ENCODE data around the gene MTCL1.

The MTCL1 gene

DNA sequence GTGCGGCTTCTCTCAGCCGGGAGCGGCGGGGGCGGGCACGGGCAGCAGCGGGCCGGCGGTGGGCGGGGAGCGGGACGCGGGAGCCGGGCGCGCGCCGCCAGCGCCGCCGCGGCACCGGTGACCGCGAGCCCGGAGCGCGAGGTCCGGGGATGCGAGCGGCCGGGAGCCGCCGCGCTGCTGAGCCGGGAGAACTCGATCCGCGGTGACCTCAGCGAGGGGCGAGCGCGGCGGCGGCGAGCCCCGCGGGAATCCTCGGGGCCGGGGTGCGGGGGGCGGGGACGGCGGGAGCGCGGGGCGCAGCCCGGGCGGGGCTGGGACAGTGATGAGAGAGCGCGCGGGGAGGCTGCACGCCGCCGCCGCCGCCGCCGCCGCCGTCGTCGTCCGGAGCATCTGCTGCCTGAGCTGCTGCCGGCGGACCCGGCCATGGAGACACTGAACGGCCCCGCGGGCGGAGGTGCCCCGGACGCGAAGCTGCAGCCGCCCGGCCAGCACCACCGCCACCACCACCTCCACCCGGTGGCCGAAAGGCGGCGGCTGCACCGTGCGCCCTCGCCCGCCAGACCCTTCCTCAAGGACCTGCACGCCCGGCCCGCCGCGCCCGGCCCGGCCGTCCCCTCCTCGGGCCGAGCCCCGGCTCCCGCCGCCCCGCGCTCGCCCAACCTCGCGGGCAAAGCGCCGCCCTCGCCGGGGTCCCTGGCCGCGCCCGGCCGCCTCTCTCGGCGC lies at the start of gene MTCL1:
TSS of gene MTCL1 (plus strand) at position 319 of the 723 bp plus-strand sequence. CDS start at position 424, 105 bp downstream.
- TF ChIP-seq BHLHE40 (IDR thresholded peaks at IDR 0.05; ENCODE audit: borderline replicate concordance): no peak
- no peak for TF ChIP-seq CTBP1 (IDR thresholded peaks at IDR 0.05; ENCODE audit: borderline replicate concordance)
- TF ChIP-seq LEF1 (IDR thresholded peaks at IDR 0.05; ENCODE audit: borderline replicate concordance): no peak
- ChIA-PET POLR2A (no interaction called here), CTCF (interaction anchor here (0.6 kb wide), 1 partner anchor 71 kb away, joined by 3 read pairs; no protein-coding TSS in a partner anchor)
- DNase-seq (ENCODE audit: extremely low spot score): peak; percentile 25

DNA sequence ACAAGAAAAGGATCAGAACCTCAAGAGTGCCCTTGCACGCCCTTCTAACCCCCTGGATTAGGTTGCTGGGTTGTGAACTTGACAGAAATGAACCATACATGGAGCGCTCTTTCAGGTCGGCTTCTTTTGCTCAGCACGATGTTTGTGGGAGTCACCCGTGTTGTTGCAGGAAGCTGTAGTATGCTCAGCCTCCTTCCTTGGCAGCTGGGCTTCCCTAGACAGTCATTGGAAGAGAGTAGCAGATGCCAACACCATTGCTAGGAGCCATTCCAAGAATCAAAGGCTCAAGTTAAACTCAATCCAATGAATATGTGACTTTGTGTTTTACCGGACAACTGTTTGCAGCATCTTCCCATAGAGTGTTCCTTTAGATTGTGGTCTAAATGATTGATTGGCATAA lies 49.1 kb upstream of the MTCL1 start:
- CTCF ChIA-PET: interaction anchor here (0.7 kb wide), 1 partner anchor 257 kb away, joined by 3 read pairs; no protein-coding TSS in a partner anchor
- POLR2A ChIA-PET: interaction anchor here (1.6 kb wide), 1 partner anchor 328 kb away, joined by 5 read pairs; no protein-coding TSS in a partner anchor
- TF ChIP-seq LEF1 (IDR thresholded peaks at IDR 0.05; ENCODE audit: borderline replicate concordance) (no peak), ARNT (IDR thresholded peaks at IDR 0.05) (no peak), L3MBTL2 (conservative IDR thresholded peaks at IDR 0.05) (no peak), FOXA1 (IDR thresholded peaks at IDR 0.05) (no peak), NFRKB (IDR thresholded peaks at IDR 0.05) (no peak), ELF4 (IDR thresholded peaks at IDR 0.05) (no peak), TARDBP (IDR thresholded peaks at IDR 0.05) (no peak), SUZ12 (IDR thresholded peaks at IDR 0.05) (no peak)
- no peak for DNase-seq (ENCODE audit: extremely low spot score)

GRCh38 chr18:8657050-8657820 lies 48.1 kb upstream of the MTCL1 start:
- CTCF ChIA-PET: no interaction called here
- TF ChIP-seq NFRKB (IDR thresholded peaks at IDR 0.05): no peak
- no peak for TF ChIP-seq FOXA1 (IDR thresholded peaks at IDR 0.05)
- TF ChIP-seq, protein P1, sequence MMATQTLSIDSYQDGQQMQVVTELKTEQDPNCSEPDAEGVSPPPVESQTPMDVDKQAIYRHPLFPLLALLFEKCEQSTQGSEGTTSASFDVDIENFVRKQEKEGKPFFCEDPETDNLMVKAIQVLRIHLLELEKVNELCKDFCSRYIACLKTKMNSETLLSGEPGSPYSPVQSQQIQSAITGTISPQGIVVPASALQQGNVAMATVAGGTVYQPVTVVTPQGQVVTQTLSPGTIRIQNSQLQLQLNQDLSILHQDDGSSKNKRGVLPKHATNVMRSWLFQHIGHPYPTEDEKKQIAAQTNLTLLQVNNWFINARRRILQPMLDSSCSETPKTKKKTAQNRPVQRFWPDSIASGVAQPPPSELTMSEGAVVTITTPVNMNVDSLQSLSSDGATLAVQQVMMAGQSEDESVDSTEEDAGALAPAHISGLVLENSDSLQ (IDR thresholded peaks at IDR 0.05): no peak
- TF ChIP-seq SUZ12 (IDR thresholded peaks at IDR 0.05): no peak
- no peak for TF ChIP-seq FOXM1 (IDR thresholded peaks at IDR 0.05; ENCODE audit: borderline replicate concordance)
- TF ChIP-seq SP1 (IDR thresholded peaks at IDR 0.05): no peak
- TF ChIP-seq ARNT (IDR thresholded peaks at IDR 0.05): no peak
- TF ChIP-seq ZNF384 (IDR thresholded peaks at IDR 0.05): no peak
- no peak for TF ChIP-seq L3MBTL2 (conservative IDR thresholded peaks at IDR 0.05)
- TF ChIP-seq HDGF (IDR thresholded peaks at IDR 0.05; ENCODE audit: borderline replicate concordance): no peak
- no peak for TF ChIP-seq BHLHE40 (IDR thresholded peaks at IDR 0.05; ENCODE audit: borderline replicate concordance)
- no peak for TF ChIP-seq LEF1 (IDR thresholded peaks at IDR 0.05; ENCODE audit: borderline replicate concordance)
- no peak for TF ChIP-seq FOXK2 (IDR thresholded peaks at IDR 0.05)
- TF ChIP-seq ELF4 (IDR thresholded peaks at IDR 0.05): no peak
- no peak for DNase-seq (ENCODE audit: extremely low spot score)
- POLR2A ChIA-PET: no interaction called here

- ChIA-PET CTCF (no interaction called here), POLR2A (no interaction called here)
- no peak for DNase-seq (ENCODE audit: extremely low spot score)
- no peak for TF ChIP-seq BHLHE40 (IDR thresholded peaks at IDR 0.05; ENCODE audit: borderline replicate concordance)
- TF ChIP-seq L3MBTL2 (conservative IDR thresholded peaks at IDR 0.05): no peak
- TF ChIP-seq FOXA1 (IDR thresholded peaks at IDR 0.05): no peak
- TF ChIP-seq SP1 (IDR thresholded peaks at IDR 0.05): no peak
- no peak for TF ChIP-seq ARNT (IDR thresholded peaks at IDR 0.05)
- no peak for TF ChIP-seq TARDBP (IDR thresholded peaks at IDR 0.05)
- no peak for TF ChIP-seq FOXM1 (IDR thresholded peaks at IDR 0.05; ENCODE audit: borderline replicate concordance)
- no peak for TF ChIP-seq SUZ12 (IDR thresholded peaks at IDR 0.05)
- no peak for TF ChIP-seq NFRKB (IDR thresholded peaks at IDR 0.05)
- no peak for TF ChIP-seq CTBP1 (IDR thresholded peaks at IDR 0.05; ENCODE audit: borderline replicate concordance)
- TF ChIP-seq LEF1 (IDR thresholded peaks at IDR 0.05; ENCODE audit: borderline replicate concordance): no peak
- TF ChIP-seq FOXK2 (IDR thresholded peaks at IDR 0.05): no peak
Measured at GRCh38 chr18:8657873-8658470, 47.4 kb upstream of the MTCL1 start.

- no peak for TF ChIP-seq FOXK2 (IDR thresholded peaks at IDR 0.05)
- no peak for TF ChIP-seq CTBP1 (IDR thresholded peaks at IDR 0.05; ENCODE audit: borderline replicate concordance)
- TF ChIP-seq, protein P1 (IDR thresholded peaks at IDR 0.05): no peak
- no peak for TF ChIP-seq LEF1 (IDR thresholded peaks at IDR 0.05; ENCODE audit: borderline replicate concordance)
- no peak for TF ChIP-seq BHLHE40 (IDR thresholded peaks at IDR 0.05; ENCODE audit: borderline replicate concordance)
- no peak for TF ChIP-seq NFRKB (IDR thresholded peaks at IDR 0.05)
- POLR2A ChIA-PET: no interaction called here
- CTCF ChIA-PET: no interaction called here
- DNase-seq (ENCODE audit: extremely low spot score): no peak
Measured at GRCh38 chr18:8658858-8659485, 46.4 kb upstream of the MTCL1 start.

GRCh38 chr18:8659609-8660242 lies 45.6 kb upstream of the MTCL1 start:
- DNase-seq (ENCODE audit: extremely low spot score): no peak
- POLR2A ChIA-PET: no interaction called here
- CTCF ChIA-PET: no interaction called here
- TF ChIP-seq NFRKB (IDR thresholded peaks at IDR 0.05) (no peak), L3MBTL2 (conservative IDR thresholded peaks at IDR 0.05) (no peak), ZNF384 (IDR thresholded peaks at IDR 0.05) (no peak), ELF4 (IDR thresholded peaks at IDR 0.05) (no peak), SP1 (IDR thresholded peaks at IDR 0.05) (no peak), TARDBP (IDR thresholded peaks at IDR 0.05) (no peak), SUZ12 (IDR thresholded peaks at IDR 0.05) (no peak), CTBP1 (IDR thresholded peaks at IDR 0.05; ENCODE audit: borderline replicate concordance) (no peak), LEF1 (IDR thresholded peaks at IDR 0.05; ENCODE audit: borderline replicate concordance) (no peak)
- TF ChIP-seq, protein P1 (IDR thresholded peaks at IDR 0.05): no peak
